HEK293 (cell line): ENCODE results near the gene ZNF217.

Experiments
- BCL6B ChIP-seq: fragments of 450-650 bp; formaldehyde crosslinking; IDR thresholded peaks from 2 replicates; pipeline ENCODE4 v1.5.1; 2017; ENCODE audit warnings: missing biosample characterization, missing genetic modification characterization
- CTCF ChIP-seq: fragments of 450-650 bp; formaldehyde crosslinking; IDR thresholded peaks from 2 replicates; pipeline ENCODE4 v1.5.1; 2016; ENCODE audit warnings: missing biosample characterization, missing genetic modification characterization
- ZNF776 ChIP-seq: fragments of 450-650 bp; formaldehyde crosslinking; IDR thresholded peaks from 2 replicates; pipeline ENCODE4 v1.5.0; 2017; ENCODE audit warnings: missing biosample characterization, missing genetic modification characterization, borderline replicate concordance

DNA sequence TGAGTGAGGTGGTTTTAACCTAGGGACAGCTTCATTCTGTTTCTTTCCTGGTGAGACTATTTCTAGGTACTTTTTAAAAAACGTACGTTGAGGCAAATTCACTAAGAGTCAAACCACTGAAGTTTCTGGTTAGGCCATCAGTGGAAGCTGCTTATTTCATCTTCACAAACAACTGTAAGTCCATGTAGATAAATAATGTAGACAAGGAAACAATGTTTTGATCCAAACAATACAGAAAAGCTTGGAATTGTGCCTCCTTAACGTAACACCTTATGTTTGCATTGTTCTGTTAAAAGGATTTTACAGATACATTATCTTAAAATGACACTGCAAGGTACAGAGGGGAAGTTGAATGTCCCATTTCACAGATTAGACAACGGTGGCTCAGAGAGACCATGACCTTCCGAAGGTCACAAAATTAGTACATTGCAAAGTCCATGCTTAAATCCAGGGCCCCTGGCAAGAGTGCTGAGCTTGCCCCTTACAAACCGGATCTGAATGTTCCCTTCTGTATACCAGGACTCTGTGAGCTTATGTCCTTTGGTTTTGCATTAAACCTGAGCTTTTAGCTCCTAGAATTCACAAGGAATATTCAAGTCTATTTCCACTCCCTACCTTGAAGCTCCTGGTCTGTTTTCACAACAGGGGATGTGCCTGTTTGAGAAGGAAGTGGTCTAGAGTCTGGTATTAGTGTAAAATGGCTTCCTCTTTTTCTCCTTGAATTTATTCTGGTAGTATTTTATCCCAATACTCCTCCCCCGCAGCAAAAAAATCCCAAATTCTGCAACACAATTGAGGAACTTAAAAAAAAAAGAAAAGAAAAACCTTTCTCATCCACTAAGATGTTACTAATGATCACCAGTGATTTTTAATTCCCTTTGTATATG is 28.9 kb upstream of the ZNF217 start:
- TF ChIP-seq ZNF776 (tag by site-specific recombination): no peak
- no peak for TF ChIP-seq BCL6B (tag by site-specific recombination)
- TF ChIP-seq CTCF (tag by site-specific recombination): no peak
